ENCODE measurements around the gene SGSM1.
"Not testable (repeated sequence)": the region's sequence is repeated elsewhere in the genome, so short reads cannot be mapped to it uniquely, and the experiment has no call there.

The SGSM1 gene

DNA sequence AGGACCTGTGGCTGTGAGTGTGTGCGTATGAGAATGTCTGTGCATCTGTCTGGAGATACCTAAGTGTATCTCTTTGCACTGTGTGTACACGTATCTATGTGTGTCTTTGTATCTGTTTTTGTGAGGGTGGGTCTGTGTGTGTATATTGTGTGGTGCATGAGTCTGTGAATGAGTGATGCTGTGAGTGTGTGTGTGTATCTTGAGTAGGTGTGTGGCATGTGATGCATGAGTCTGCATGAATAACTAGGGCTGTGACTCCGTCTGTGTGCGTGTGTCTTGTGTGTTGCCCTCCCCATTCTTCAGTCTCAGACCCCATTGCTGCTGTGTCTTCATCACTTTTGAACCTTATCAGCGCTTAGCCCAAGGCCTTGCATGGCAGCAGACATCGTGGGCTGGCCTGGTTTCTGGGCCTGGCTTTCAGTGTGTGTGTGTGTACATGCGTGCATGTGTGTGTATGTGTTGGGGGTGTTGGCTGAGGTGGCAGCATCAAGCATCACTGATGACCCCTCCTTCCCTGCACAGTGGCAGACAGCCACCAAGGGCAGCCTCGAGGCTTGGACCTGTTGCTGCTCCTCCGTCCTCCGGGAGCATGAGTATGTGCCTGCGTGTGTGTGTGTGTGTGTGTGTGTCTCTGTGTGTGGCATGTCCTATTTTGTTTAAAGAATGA, 1.4 kb downstream of the SGSM1 start:
- no peak for DNase-seq

DNA sequence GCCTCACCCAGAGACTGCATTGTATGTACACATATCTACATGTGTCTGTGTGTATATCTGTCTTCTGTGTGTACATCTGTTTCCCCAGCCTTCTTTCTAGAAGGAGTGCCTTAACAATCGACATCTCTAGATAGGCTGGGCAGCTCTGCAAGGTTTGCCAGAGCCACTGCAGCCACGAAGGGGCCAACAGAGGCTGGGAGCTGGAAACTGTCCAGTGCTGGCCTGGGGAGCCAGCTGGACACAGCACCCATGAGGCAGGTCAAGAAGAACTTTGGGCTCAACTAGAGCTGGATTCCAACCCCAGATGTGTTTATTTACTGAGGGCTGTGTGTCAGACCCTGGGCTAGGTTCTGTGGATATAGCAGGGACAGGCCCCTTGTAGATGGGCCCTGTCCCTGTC, 3.3 kb downstream of the SGSM1 start:
- DNase-seq: no peak

DNA sequence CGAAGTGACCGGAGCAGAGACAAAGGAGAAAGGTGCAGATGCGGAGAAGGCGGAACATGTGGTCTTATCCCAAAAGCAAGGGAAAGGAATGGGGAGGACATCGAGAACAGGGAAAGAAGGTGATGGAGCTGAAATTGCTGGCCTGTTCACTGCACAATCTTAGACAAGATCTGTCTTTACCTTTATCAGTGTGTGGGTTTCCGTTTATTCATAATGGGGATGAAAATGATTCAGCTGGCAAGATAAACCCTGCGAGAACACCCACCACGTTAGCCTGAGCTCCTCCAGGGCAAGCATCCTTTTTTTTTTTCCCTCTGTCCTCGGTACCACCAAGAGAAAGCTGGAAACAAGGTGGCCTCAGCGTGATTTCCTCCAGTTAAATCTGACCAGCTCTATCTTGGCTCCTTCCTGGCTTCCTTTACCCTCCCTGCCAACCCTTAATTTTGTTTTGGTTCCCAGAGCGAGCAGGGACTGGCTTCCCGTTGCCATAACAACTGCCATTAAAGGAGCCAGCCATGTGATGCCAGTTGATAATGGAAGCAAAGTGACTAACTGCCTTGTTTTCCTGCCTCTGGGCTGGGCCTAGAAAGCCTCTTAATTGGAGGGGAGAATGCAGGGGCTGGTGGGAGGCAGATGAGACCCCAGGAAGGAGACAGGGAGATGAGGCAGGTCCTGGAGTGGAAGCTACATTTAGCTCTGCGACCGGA, 4.2 kb downstream of the SGSM1 start:
- no peak for DNase-seq

DNA sequence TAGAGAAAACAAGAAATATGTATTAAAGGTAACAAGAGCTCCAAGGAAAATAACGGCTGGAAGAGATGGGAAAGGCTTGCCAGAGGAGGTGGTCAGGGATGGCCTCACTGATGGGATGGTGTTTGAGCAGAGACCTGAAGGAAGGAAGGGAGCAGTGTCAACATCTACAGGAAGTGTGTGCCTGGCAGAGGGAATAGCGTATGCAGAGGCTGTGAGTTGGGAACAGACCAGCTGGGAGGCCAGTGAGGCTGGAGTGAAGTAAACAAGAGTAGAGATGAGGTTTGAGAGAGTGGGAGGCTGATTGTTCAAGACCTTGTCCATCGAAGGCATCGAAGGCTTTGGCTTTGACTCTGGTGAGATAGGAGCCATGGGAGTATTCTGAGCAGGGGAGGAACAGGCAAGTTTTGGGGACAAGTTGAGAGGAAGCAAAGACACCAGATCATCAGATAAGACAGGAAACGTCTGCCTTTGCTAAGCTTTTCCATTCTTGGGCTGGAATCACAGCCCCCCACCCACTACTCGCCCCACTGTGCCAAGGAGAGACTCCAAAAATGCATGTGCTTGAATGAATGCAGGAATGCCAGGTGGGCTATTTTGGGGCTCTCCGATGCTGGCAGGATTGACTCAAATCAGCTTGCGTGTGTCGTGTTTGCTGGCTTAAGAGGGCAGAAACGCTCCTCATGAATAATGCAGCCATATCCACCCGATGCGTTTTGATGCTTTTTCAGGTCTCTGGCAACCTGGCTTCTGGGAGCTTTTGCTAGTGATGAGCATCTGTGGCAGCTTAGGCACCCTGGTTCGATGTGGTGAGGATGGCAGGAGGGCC, 7.2 kb downstream of the SGSM1 start:
- DNase-seq: no peak

DNA sequence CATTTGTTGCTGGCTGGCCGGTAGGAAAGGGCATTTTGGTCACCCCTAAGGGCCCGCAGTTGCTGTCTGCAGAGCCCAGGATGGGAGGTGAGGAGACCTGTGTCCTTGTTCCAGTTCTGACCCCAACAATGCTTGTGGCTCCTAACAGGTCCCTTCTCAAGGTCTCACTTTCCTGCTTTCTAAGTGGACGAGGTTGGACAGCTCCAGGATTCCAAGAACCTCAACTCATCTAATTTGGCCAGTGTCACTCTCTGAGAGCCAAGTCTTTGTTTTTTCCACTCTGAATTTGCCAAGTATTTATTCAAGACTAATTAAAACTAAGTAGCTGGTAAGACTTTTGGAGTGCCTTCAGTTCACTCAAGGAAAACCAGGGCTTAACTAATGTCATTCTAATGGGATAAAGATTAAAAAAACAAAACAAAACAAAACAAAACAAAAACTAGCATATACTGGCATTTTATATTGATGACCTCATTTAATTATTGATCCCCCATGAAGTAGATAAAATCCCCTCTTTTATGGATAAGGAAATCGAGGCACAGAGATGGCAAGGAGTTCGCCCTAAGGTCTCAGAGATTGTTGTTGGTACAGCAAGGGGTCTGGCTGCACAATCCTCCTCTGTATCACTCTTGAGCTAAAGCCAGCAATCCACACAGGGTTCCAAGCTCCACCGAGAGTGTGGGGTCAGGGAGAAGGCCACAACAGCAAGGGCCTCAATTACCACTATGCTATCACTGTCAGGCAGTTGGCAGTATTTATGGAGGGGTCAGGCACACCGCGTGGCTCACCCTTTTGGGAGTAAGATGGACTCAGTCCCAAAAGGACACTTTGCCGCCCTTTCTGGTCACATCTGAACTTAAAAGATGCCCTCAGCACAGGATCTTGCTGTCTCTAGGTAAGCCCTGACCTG, 8.1 kb downstream of the SGSM1 start:
- no peak for DNase-seq

DNA sequence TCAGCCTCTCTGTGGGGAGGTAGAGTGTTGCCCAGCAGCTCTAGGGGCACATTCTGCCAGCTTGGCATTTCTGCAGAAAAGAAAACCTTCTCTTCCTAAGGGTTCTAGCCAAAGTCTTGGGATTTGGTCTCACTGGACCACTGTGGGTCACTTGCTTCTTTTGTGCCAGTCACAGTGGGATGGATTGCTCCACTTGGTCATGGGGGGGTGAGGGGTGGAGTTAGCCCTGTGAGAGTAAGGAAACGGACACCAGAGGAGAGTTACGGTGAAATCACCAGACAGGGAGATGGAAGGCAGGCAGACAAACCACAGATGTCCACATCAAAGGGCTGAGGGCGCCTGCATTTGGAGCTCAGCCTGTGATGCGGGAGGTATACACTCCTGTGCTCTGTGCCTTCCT, 10.8 kb downstream of the SGSM1 start:
- DNase-seq: no peak

DNA sequence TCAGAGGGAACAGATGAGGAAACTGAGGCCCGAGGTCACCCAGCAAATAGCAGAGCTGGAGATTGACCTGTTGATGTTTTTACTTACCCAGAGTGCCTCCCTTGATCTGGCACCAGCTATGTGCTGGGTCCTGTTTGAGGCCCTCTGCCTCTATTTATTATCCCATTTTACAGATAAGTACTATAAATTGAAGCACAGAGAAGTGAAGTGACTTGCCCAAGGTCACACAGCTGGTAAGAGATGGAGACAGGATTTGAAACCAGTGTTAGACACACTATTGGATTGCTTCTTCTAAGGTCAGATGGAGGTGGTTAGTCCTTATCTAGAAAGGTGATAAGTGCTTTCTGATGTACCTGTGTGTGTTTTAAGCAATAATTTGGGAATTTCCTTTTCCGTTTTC, 13.5 kb downstream of the SGSM1 start:
- no peak for DNase-seq

DNA sequence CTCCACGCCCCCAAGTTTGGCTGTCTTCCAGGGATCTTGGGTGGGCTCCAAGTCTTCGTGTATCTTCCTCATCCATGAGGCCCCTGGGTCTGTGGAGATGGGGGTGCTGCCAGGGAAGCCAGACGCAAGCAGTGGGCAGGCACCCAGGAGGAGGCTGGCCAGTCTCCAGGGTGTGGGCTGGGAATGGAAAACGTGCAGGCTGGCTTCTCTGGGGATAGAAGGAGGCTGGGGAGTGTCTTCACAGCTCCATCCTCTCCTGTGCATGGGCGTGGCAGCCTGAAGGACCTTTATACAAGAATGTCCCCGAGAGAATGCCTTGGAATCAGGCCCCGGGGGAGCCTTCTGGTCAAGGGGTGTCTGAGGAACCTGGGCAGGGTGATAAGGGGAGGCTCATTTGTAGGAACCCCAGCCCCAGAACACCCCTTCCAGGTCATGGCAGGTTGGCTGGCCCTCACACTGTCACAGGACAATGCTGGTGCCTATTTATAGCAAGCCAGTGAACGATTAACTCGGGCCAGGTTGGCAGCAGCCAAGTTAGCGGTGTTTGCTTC, 14.0 kb downstream of the SGSM1 start:
- no peak for DNase-seq

DNA sequence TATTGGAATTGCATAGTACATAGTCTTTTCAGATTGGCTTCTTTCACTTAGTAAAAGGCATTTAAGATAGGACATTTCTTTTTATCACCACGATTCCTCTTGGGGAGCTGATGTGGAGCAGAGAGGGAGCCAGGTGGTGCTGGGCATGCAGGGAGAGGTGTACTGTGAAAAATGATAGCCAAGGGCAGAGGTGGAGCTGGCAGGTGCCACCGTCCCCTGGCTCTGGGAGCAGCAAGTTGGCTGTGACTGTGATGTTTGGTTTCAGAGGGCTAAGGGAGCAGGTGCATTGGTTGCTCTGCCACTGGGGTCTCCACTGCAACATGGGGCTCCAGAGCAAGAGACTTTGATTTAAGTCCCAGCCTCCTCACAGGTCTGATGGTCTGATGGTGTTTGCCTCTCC, 16.5 kb downstream of the SGSM1 start:
- no peak for DNase-seq

DNA sequence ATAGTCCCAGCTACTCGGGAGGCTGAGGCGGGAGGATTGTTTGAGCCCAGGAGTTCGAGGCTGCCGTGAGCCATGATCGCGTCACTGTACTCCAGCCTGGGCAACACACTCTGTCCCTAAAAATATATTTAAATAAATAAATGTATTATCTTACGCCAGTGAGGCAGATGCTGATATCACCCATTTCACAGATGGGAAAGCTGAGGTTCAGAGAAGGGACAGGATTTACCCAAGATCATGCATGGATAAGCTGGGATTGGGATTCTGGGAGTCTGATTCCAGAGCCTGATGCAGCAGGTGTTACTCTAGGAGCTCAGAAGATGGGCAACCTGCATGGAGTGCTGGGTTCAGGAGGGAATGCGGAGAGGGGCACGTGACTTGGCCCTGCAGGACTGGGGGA, 17.8 kb downstream of the SGSM1 start:
- DNase-seq: no peak

DNA sequence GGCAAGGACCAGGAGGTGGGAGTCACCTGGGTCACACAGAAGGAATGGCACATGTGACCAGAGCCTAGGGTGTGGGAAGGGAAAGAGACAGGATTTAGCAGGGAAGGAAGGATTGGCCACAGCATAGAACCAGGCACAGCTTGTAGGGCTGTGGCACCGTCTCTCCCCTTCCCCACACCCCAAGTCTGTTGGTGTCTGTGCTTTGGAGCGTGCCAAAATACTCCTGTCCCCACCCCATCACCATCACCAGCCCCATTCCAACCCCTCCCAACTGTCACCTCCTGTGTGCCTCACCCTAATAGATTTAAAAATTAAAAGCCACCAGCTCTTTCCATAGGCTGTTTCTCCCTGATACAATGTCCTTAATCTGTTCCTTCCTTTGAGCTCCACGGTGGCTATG, 18.2 kb downstream of the SGSM1 start:
- no peak for DNase-seq

DNA sequence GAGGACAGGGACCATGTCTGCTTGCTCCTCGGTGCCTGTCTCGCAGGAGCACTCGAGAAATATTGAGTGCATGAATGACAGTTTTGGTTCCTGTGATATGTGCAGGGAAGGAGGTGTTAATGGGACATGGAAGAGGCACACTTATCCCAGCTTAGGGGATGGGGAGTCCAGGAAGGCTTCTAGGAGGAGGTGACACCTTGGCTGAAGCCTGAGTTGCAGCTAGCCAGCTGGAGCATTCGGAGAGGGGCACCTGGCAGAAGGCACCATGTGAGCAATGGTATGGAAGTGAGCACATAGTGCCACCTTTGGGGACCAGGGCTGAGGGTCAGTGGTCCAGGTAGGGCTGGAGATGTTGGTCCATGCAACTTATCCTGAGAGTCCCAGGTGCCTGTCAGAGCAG, 18.9 kb downstream of the SGSM1 start:
- DNase-seq: no peak

DNA sequence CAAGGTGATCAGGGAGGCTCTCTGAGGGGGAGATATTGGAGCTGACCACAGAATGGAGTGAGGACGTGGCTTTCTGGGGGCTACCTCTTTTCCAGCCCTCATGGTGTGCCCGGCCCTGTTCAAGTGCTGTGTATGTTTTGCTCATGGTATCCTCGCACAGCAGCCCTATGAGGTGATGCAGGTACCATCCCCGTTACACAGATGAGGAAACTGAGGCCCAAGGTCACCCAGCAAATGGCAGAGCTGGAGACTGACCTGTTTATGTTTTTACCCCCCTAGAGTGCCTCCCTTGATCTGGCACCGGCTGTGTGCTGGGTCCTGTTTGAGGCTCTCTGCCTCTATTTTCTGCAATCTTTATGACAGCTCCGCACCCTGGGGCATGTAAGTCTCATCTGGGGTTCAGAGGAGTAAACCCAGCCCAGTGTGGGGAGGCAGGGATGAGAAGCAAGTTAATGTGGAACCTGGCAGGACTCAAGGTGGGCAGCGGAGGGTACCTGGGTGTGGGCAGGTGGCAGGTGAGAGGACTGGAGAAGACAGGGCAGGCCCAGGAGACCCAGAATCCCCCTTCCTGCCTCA, 20.8 kb downstream of the SGSM1 start:
- no peak for DNase-seq

DNA sequence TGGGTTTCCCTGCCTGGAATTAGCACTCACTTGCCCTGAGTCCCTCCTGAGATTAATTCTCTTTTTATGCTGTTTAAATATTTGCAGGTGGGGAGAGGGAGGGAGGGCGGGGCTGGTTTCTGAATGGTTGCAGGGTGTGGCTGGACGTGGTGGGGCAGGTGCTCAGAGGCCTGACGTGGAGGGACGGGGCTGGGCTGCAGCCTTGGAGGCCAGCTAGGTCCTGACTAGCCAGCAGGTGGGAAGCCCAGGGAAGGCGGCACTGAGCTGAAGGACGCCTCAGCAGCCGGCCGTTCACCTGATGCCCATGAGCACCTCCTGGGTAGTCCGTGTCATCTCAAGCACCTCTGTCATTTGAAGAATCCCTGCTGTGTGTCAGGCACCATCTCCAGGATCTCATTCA, 21.3 kb downstream of the SGSM1 start:
- DNase-seq: no peak

DNA sequence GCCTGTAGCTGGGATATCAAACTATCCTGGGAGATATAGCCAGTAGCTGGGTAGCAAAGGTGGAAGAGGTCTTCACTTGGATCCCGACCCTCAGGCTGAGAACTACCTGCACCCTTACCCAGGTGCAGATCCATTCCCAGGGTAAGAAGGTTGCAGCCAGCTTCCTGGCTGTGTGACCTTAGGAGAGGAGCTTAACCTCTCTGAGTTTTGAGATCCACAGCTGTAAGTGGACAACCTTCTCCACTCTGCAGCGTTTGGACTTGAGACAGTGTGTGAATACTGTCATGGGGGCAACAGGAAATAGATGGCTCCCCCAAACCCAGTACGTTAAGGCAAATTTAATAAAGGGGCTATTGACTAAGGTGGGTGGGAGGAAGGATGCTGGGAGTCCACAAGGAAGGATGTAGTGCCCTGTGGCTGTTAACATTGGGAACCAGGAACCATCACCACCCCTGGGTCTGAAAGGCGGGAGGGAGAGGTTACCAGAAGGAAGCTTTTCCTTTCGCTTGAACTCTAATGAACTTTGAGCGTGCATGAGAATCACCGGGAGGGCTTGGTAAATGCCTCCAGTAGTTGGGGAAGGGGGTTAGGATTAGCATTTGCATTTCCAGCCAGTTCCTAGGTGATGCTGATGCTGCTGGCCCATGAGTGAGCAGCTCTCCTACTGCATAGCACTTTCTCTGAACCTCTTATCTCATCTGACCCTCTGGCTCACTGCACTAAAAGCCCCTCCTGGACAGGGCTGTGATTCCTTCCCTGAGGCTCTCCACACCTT, 24.4 kb downstream of the SGSM1 start:
- no peak for DNase-seq

DNA sequence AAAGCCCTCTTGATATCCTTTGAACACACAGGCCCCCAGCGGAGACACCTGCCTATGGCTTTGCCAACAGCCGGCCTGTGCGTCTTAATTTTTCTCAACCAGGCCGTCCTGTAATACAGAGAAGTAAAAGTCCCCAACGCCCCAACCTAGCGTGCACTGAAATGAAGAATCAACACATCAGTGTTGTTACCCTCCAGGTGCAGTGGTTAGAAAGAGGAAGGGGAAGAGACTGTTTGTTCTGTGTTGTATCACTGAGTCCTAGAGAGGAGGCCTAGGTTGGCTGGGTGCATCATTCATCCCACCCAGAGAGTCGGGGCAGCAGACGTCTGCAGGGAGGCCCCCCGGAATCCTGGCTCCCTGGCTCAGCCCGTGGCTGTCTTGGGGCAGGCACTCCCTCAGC, 25.7 kb downstream of the SGSM1 start:
- DNase-seq: no peak

DNA sequence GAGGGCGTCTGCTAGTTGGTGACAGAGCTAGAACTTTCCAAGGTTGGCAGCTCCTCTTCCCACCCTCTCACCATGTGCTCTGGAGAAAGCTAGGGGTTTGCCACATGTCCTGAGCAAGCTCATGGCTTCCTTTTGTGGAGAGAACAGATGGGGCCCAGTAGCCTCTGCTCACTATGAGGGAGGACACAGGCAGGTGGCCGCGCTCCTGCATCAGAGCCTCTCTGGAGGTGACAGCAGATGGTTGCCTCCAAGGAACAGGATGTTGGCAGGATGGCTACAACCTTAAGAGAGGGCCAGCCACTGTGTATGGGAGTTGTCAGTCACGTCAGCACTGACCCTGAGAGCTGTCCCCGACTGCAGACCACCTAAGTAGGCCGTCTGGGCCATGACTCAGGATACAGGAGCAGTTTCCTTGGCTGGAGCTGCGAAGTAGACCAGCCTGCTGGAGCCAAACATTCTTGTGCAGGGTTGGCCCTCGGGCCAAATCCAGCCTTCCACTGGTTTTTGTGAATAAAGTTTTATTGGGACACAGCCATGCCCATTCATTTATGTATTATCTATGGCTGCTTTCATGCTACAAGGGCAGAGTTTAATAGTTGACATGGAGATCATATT, 28.0 kb downstream of the SGSM1 start:
- DNase-seq: no peak

DNA sequence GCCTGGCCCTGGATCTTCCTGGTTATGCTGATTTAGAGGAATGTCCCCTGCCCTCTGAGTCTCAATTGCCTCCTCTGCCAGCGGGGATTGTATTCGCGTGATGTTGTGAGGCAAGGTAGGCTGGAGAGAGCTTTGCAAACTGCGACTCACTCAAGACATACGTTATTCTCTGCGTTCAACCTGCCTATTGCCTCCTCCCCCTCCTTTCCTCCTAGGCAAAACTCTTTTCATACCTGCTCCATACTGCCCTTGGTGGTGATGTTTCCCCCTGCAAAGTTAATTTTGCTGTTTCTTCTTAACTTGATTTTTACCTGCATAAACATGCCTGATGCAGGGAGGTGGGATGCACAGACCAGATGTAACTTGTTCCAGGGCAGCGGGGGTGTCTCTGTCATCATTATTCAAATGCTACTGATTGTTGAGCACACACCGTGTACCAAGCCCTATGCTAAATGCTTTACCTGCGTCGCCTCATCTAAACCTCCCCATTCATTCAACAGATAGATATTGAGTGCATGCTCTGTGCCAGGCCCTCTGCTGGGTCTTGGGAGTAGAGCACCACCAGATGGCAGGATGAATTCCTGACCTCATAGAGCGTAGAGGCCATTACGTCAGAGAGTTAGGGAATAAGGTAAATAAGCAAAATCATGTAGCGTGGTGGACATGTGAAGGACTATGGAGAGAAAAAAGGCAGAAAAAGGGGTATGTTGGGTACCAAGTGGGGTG, 29.0 kb downstream of the SGSM1 start:
- DNase-seq: no peak

DNA sequence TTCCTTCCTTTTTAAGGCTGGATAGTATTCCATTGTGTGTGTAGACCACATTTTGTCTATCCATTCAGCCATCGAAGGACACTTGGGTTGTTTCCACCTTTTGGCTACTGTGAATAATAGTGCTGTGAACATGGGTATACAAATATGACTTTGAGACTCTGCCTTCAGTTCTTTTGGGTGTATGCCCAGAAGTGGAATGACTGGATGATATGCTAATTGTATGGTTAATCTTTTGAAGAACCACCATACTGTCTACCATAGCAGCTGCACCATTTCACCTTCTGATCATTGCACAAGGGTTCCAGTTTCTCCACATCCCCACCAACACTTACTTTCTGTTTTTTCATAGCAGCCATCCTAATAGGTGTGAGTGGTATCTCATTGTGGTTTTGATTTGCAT, 30.3 kb downstream of the SGSM1 start:
- DNase-seq: no peak

DNA sequence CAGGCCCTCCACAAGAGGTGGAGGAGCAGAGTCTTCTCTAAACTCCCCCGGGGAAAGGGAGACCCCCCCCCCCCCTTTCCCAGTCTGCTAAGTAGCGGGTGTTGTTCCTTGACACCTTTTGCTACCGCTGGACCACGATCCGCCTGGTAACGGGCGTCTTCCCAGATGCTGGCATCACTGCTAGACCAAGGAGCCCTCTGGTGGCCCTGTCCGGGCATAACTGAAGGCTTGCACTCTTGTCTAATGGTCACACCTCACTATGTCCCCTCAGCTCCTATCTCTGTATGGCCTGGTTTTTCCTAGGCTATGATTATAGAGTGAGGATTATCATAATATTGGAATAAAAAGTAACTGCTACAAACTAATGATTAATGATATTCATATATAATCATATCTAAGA, 31.5 kb downstream of the SGSM1 start:
- DNase-seq: not testable (repeated sequence)

Measured in kidney glomerular epithelial cell (primary cell).